K562 treated with DMSO at 1 percent for 4 hours (cell line): ENCODE measurements around the gene SCYGR7. TPM values are rescaled to one million over a fixed set of nuclear protein-coding genes. Genes with fewer than 3 reads are reported as not detected.

ENCODE experiments used
- total RNA-seq: library from RNA; unstranded; fragments of 300-600 nt; gene quantifications from 2 replicates; pipeline ENCODE4 v1.2.3, GENCODE V29; 2022; ENCODE audit not compliant: insufficient read depth

The SCYGR7 gene
- total RNA-seq: not detected in 2 replicates

GRCh38 chr2:227728035-227728434 is at the start of gene SCYGR7:
TSS of gene SCYGR7 (plus strand) at chr2:227728335. CDS start at chr2:227728335, 0 bp downstream.

GRCh38 chr2:227717687-227718567 is 10.2 kb upstream of the SCYGR7 start, which contains the start of gene SLC19A3:
TSS of gene SLC19A3 (minus strand) at chr2:227718028. CDS start at chr2:227702318, 15,710 bp downstream.

GRCh38 chr2:227724394-227725039 is 3.6 kb upstream of the SCYGR7 start, which contains the start of gene SCYGR6:
TSS of gene SCYGR6 (minus strand) at chr2:227724757. CDS start at chr2:227724757, 0 bp downstream.

GRCh38 chr2:227745594-227745993 is 17.5 kb downstream of the SCYGR7 start, which contains the start of gene SCYGR8:
TSS of gene SCYGR8 (plus strand) at chr2:227745894. CDS start at chr2:227745894, 0 bp downstream.

Other genes with a start within 250 kb of the SCYGR7 start
- not detected in 2 replicates for gene SCYGR2, start 129.4 kb upstream of the SCYGR7 start, total RNA-seq
- not detected in 2 replicates for gene SCYGR3, start 113.5 kb upstream of the SCYGR7 start, total RNA-seq
- gene SCYGR4, start 110.8 kb upstream of the SCYGR7 start, total RNA-seq: not detected in 2 replicates
- gene SCYGR5, start 61.5 kb upstream of the SCYGR7 start, total RNA-seq: not detected in 2 replicates
- gene SLC19A3, start 10.3 kb upstream of the SCYGR7 start, total RNA-seq: not detected in 2 replicates
- gene SCYGR6, start 3.6 kb upstream of the SCYGR7 start, total RNA-seq: not detected in 2 replicates
- not detected in 2 replicates for gene SCYGR8, start 17.6 kb downstream of the SCYGR7 start, total RNA-seq
- gene CCL20, start 85.5 kb downstream of the SCYGR7 start, total RNA-seq: not detected in 2 replicates
- not detected in 2 replicates for gene DAW1, start 143.3 kb downstream of the SCYGR7 start, total RNA-seq